ENCODE results near the gene ARHGDIG.

DNA sequence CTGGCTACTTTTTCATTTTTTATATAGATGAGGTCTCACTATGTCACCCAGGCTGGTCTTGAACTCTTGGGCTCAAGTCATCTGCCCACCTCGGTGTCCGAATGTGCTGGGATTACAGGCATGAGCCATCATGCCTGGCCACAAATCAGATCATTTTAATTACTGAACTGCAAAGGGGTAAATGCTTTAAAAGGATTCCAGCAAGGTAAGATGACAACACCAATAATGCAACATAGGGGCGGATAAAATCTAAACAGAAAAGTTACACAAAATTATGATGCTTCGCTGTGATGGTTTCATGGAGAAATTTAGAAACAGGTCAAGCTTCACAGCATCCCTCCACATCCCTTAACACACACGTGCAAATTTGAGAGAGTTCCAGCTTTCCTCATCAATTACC lies 39.8 kb downstream of the ARHGDIG start:
- TF ChIP-seq, protein P1, sequence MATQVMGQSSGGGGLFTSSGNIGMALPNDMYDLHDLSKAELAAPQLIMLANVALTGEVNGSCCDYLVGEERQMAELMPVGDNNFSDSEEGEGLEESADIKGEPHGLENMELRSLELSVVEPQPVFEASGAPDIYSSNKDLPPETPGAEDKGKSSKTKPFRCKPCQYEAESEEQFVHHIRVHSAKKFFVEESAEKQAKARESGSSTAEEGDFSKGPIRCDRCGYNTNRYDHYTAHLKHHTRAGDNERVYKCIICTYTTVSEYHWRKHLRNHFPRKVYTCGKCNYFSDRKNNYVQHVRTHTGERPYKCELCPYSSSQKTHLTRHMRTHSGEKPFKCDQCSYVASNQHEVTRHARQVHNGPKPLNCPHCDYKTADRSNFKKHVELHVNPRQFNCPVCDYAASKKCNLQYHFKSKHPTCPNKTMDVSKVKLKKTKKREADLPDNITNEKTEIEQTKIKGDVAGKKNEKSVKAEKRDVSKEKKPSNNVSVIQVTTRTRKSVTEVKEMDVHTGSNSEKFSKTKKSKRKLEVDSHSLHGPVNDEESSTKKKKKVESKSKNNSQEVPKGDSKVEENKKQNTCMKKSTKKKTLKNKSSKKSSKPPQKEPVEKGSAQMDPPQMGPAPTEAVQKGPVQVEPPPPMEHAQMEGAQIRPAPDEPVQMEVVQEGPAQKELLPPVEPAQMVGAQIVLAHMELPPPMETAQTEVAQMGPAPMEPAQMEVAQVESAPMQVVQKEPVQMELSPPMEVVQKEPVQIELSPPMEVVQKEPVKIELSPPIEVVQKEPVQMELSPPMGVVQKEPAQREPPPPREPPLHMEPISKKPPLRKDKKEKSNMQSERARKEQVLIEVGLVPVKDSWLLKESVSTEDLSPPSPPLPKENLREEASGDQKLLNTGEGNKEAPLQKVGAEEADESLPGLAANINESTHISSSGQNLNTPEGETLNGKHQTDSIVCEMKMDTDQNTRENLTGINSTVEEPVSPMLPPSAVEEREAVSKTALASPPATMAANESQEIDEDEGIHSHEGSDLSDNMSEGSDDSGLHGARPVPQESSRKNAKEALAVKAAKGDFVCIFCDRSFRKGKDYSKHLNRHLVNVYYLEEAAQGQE (IDR thresholded peaks at IDR 0.05; ENCODE audit: borderline replicate concordance): no peak
- TF ChIP-seq, protein P1 (CRISPR knock-in tag; IDR thresholded peaks at IDR 0.05; ENCODE audit: low read depth): no peak
- TF ChIP-seq, protein P2, sequence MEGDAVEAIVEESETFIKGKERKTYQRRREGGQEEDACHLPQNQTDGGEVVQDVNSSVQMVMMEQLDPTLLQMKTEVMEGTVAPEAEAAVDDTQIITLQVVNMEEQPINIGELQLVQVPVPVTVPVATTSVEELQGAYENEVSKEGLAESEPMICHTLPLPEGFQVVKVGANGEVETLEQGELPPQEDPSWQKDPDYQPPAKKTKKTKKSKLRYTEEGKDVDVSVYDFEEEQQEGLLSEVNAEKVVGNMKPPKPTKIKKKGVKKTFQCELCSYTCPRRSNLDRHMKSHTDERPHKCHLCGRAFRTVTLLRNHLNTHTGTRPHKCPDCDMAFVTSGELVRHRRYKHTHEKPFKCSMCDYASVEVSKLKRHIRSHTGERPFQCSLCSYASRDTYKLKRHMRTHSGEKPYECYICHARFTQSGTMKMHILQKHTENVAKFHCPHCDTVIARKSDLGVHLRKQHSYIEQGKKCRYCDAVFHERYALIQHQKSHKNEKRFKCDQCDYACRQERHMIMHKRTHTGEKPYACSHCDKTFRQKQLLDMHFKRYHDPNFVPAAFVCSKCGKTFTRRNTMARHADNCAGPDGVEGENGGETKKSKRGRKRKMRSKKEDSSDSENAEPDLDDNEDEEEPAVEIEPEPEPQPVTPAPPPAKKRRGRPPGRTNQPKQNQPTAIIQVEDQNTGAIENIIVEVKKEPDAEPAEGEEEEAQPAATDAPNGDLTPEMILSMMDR (IDR thresholded peaks at IDR 0.05 in 2 of 3, conservative IDR thresholded peaks at IDR 0.05 in 1 of 3; ENCODE audit: insufficient read depth in 2 of 3, low read depth in 1 of 3, low read length in 3 of 3): no peak
- TF ChIP-seq SP1 (CRISPR knock-in tag; IDR thresholded peaks at IDR 0.05) (no peak), U2AF1 (optimal IDR thresholded peaks at IDR 0.05; ENCODE audit: low read depth, low read length) (no peak)
- TF ChIP-seq, protein P3, sequence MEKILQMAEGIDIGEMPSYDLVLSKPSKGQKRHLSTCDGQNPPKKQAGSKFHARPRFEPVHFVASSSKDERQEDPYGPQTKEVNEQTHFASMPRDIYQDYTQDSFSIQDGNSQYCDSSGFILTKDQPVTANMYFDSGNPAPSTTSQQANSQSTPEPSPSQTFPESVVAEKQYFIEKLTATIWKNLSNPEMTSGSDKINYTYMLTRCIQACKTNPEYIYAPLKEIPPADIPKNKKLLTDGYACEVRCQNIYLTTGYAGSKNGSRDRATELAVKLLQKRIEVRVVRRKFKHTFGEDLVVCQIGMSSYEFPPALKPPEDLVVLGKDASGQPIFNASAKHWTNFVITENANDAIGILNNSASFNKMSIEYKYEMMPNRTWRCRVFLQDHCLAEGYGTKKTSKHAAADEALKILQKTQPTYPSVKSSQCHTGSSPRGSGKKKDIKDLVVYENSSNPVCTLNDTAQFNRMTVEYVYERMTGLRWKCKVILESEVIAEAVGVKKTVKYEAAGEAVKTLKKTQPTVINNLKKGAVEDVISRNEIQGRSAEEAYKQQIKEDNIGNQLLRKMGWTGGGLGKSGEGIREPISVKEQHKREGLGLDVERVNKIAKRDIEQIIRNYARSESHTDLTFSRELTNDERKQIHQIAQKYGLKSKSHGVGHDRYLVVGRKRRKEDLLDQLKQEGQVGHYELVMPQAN (IDR thresholded peaks at IDR 0.05; ENCODE audit: borderline replicate concordance): no peak
- TF ChIP-seq, protein P4, sequence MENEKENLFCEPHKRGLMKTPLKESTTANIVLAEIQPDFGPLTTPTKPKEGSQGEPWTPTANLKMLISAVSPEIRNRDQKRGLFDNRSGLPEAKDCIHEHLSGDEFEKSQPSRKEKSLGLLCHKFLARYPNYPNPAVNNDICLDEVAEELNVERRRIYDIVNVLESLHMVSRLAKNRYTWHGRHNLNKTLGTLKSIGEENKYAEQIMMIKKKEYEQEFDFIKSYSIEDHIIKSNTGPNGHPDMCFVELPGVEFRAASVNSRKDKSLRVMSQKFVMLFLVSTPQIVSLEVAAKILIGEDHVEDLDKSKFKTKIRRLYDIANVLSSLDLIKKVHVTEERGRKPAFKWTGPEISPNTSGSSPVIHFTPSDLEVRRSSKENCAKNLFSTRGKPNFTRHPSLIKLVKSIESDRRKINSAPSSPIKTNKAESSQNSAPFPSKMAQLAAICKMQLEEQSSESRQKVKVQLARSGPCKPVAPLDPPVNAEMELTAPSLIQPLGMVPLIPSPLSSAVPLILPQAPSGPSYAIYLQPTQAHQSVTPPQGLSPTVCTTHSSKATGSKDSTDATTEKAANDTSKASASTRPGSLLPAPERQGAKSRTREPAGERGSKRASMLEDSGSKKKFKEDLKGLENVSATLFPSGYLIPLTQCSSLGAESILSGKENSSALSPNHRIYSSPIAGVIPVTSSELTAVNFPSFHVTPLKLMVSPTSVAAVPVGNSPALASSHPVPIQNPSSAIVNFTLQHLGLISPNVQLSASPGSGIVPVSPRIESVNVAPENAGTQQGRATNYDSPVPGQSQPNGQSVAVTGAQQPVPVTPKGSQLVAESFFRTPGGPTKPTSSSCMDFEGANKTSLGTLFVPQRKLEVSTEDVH (IDR thresholded peaks at IDR 0.05; ENCODE audit: low read depth, partially characterized antibody): no peak
